GM21576 (cell line): ENCODE results near the gene NFKB1.
"Not testable (repeated sequence)": the region's sequence is repeated elsewhere in the genome, so short reads cannot be mapped to it uniquely, and the experiment has no call there.

Experiments used
- ATAC-seq: cut with Tn5 transposase; IDR thresholded peaks from one replicate; pipeline ENCODE4 v1.9.1; 2021; ENCODE audit warnings: mild to moderate bottlenecking, moderate library complexity; ENCODE audit not compliant: unreplicated experiment

NFKB1 gene

DNA sequence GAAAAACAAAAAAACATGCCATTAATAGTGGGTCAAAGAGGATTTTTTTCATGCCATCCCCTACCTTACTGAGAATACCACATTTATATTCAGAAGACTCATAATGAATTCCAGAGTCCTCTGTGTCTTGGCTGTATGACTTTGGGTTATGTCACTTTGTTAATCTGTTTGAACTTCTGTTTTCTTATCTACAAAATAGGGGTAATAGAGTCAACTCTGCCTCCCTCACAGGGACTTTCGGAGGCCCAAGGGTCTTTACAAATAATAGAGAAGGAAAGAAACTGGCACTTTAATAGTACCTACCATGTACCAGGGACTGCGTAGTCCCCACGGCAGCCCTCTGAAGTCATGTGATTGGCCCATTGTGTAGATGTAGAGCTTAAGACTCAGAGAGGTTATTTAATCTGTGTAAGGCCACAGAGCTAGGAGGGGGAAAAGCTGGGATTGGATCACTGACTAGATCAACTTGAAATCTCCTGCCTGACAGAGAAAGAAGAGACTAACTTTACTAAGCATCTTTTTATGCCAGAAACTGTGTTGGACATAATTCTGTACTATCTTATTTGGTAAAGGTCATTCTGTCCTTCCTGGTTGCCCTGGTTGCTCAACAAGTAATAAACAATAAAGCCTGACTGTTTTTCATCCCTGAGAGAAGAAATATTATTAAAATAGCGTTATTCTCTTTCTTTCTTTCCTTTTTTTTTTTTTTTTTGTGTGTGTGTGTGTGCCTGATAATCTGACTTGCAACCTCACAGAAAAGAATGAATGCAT lies 59.6 kb downstream of the NFKB1 start:
- ATAC-seq = no peak

DNA sequence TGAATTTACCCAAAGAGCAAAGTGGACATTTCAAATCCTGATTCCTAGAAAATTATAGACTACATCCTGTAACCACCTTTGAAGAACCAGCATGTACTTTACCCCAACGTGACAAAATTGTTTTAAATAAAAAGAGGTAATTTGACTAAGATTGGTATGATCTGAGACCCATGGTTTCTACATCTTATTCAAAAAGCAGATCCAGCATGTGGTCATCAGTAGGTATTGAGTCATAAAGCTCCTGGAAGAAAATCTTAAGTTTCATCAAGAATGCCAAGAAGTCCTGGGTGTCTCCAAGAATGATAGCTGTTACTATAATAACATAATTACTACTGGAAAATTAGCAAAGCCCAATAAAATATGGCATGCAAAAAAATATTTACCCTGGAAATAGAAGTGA lies 61.8 kb downstream of the NFKB1 start:
- ATAC-seq = no peak

GRCh38 chr4:102564399-102565059 lies 63.4 kb downstream of the NFKB1 start:
- ATAC-seq = peak; percentile 80

GRCh38 chr4:102565696-102566095 lies 64.5 kb downstream of the NFKB1 start:
- no peak for ATAC-seq

DNA sequence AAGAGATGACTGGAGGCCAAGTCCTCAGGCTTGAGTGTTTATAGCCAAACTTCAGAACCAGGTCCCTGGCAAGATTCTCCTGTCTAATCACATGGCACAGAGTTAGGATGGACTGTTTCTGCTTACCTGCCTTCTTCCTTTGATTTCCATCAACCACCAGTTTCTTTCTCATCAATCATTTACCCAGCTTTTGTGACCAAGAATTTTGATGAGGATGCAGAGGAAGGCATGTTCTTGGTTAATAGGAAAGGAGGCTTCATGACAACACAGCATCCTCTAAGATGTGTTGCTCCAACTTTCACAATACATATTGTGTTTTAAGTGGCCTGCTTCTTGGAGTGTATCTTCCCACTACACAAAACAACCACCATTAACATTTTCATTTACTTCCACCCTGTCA lies 65.3 kb downstream of the NFKB1 start:
- no peak for ATAC-seq

GRCh38 chr4:102567427-102567826 lies 66.3 kb downstream of the NFKB1 start:
- no peak for ATAC-seq

DNA sequence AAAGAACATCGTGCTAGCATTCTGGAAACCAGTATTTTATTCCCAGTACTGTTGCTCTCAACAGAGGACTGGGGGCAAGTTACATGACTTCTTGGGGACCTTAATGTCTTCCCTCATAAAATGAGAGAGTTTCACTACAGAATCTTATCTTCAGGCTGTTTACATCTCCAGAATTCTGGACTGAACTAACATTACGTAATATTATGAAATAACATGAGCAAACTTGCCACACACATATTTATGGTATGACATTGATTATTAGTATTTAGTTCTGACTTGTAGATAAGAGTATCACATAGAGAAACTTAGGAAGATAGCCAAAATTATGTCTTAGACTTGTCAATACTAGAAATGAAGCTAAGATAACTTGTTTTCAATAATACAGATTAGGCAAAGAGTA lies 68.0 kb downstream of the NFKB1 start:
- no peak for ATAC-seq

- not testable (repeated sequence) for ATAC-seq
Observed at GRCh38 chr4:102570211-102570610, 69.1 kb downstream of the NFKB1 start.

- no peak for ATAC-seq
Observed at GRCh38 chr4:102572452-102572851, 71.3 kb downstream of the NFKB1 start.

DNA sequence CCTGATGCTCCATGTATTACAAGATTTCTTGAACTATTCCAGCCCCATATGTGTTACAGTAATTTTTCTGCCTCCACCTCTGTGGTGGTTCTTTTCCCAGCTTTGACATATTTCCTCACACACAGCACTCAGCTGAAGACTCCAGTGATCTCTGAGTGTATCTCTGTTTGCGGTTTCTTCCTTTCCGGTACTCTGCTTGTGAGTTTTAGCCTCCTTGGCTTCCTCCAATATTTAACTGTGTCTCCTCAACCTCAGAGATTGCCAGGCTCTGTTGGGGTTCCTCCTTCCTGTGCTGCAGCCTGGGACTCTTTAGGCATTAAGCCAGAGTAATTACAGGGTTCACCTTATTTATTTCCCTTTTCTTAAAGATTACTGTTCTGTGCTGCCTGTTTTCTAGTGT lies 73.2 kb downstream of the NFKB1 start:
- no peak for ATAC-seq

- ATAC-seq = no peak
Observed at GRCh38 chr4:102575369-102576129, 74.4 kb downstream of the NFKB1 start.

DNA sequence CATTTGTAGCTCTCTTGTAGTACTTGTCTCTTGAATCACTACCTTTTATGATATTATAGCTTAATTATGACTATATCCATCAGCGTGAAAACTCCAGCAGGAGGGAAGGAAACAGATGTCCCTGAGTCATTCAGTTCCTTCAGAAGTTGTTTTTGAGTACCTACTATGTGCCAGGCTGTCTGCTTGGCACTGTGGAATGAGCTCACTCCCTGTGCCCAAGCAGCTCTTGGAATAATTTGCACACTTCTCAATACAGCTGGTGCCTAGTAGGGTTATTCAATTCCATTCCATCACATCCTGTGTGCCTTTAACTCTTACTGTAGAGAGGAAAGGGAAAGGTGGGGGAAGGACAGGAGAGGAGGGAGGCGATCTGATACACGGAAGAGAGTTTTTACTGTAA lies 77.1 kb downstream of the NFKB1 start:
- ATAC-seq = no peak

DNA sequence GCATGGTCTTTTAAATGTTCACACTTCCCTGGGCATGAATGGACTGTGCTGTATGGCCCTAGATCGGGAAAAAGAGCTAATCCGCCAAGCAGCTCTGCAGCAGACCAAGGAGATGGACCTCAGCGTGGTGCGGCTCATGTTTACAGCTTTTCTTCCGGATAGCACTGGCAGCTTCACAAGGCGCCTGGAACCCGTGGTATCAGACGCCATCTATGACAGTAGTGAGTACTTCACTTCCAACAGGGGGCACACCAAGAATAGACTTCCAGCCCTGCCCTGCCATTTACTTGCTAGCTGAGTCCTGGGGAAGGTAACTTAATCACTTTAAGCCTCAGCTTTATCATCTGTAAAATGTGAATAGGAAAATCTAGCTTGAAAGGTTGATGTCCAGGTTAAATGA lies 77.7 kb downstream of the NFKB1 start:
- no peak for ATAC-seq

GRCh38 chr4:102579794-102580462 lies 78.8 kb downstream of the NFKB1 start:
- ATAC-seq = no peak

- no peak for ATAC-seq
Observed at GRCh38 chr4:102580463-102580842, 79.3 kb downstream of the NFKB1 start.

- no peak for ATAC-seq
Observed at GRCh38 chr4:102584091-102584490, 82.9 kb downstream of the NFKB1 start.

DNA sequence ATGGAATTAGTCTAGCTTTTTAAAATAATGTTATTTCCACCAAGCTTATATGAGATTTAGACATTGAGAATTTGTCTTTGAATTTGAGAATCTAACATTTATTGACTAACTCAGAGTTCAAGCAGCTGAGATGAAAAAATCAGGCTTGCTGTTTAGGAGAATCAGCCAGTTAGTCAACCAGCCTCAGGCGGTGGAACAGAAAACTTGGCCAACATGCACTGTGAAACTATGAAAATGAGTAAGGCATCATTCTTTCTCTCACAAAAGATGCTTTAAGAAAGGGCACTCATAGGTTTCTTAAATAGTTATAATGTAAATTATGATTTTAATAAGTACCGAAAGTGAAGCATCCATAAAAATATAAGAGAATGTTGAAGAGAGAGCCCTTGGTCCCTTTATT lies 84.2 kb downstream of the NFKB1 start:
- ATAC-seq = no peak

DNA sequence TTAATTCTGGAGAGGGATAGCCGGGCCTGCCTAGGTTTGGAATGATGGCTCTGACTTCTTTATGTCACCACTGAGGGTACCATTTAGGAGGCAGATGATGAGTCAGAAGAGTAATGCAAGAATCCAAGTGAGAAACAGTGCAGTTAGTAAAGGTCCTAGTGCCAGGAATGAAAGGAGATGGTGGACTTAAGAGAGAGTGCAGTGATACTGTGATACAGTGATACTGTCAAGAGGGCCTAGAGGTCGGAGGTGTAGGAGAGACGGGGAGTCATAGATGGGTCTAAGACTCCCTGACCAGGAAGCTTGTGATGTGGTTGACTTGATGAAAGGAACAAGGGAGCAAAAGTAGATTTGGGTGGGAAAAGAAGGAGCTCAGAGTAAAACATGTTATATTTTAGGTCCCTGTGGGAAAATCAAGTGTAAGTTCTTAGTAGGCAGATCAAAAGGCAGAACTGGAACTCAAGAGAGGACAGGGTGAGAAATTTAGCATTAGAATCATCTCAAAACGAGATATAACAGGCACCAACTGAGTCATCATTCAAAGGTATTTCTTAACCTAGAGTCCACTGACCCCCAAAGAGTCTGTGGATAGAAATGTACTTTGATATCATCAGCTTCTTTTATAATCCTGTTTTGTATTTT lies 85.0 kb downstream of the NFKB1 start:
- peak; percentile 38 for ATAC-seq

- ATAC-seq = peak; percentile 54
Observed at GRCh38 chr4:102586644-102587021, 85.5 kb downstream of the NFKB1 start.

DNA sequence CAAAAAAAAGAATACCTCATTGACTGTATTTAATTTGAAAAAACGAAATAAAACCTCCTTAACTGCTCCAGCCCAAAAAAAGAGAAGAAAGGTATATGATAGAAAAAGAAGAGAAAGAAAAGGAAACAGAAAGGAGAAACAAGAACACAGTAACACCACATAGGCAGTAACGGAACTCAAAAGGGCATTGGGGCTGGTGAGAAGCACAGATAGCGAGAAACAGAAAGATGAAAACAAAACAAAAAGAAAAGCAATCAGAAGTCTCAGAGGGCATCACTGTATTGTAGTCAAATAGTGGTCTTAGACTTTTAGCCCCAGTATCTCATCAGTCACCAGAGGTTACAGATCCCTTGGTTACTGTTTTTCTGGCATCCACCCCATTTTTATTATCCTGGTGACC lies 88.6 kb downstream of the NFKB1 start:
- ATAC-seq = no peak

DNA sequence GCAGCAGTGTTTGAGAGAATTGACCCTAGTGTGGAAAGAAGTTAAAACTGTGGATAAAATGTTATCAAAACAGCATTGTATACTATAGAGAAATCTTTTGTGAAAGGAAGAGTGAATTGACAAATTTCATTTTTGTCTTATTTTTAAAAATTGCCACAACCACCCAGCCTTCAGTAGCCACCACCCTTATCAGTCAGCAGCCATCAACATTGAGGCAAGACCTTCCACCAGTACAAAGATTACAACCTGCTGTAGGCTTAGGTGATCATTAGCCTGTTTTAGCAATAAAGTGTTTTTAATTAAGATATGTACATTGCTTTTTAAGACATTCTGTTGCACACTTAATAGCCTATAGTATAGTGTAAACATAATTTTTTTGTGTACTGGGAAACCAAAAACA lies 91.1 kb downstream of the NFKB1 start:
- ATAC-seq = no peak
